Measurements from ENCODE around the gene PTCHD1. TPM values are rescaled to one million over a fixed set of nuclear protein-coding genes. Genes with fewer than 3 reads are reported as not detected.

The PTCHD1 gene
- total RNA-seq (ENCODE audit: insufficient read depth, low replicate concordance), result 1.2 TPM

GRCh38 chrX:23334848-23335599 is at the start of gene PTCHD1:
TSS of gene PTCHD1 (plus strand) at chrX:23334849. CDS start at chrX:23334876, 27 bp downstream.
- no peak for DNase-seq (ENCODE audit: low spot score)

- no peak for DNase-seq (ENCODE audit: low spot score)
Observed at GRCh38 chrX:23286731-23287130, 47.9 kb upstream of the PTCHD1 start.

GRCh38 chrX:23287191-23287725 is 47.4 kb upstream of the PTCHD1 start:
- DNase-seq (ENCODE audit: low spot score), result no peak

- no peak for DNase-seq (ENCODE audit: low spot score)
Observed at GRCh38 chrX:23292354-23292987, 42.2 kb upstream of the PTCHD1 start.

- no peak for DNase-seq (ENCODE audit: low spot score)
Observed at GRCh38 chrX:23292988-23293651, 41.5 kb upstream of the PTCHD1 start.

- DNase-seq (ENCODE audit: low spot score), result no peak
Observed at GRCh38 chrX:23304881-23305280, 29.8 kb upstream of the PTCHD1 start.

- DNase-seq (ENCODE audit: low spot score), result no peak
Observed at GRCh38 chrX:23311731-23312130, 22.9 kb upstream of the PTCHD1 start.

- no peak for DNase-seq (ENCODE audit: low spot score)
Observed at GRCh38 chrX:23312136-23312535, 22.5 kb upstream of the PTCHD1 start.

GRCh38 chrX:23317799-23318724 is 16.6 kb upstream of the PTCHD1 start:
- no peak for DNase-seq (ENCODE audit: low spot score)

- no peak for DNase-seq (ENCODE audit: low spot score)
Observed at GRCh38 chrX:23327104-23327503, 7.5 kb upstream of the PTCHD1 start.

GRCh38 chrX:23331701-23332100 is 2.9 kb upstream of the PTCHD1 start:
- no peak for DNase-seq (ENCODE audit: low spot score)

- DNase-seq (ENCODE audit: low spot score), result no peak
Observed at GRCh38 chrX:23332101-23332887, 2.4 kb upstream of the PTCHD1 start.

GRCh38 chrX:23332888-23333821 is 1.5 kb upstream of the PTCHD1 start:
- DNase-seq (ENCODE audit: low spot score), result no peak

- DNase-seq (ENCODE audit: low spot score), result no peak
Observed at GRCh38 chrX:23333842-23334520, 668 bp upstream of the PTCHD1 start.

- no peak for DNase-seq (ENCODE audit: low spot score)
Observed at GRCh38 chrX:23334521-23334847, 165 bp upstream of the PTCHD1 start.

GRCh38 chrX:23338334-23338733 is 3.7 kb downstream of the PTCHD1 start:
- no peak for DNase-seq (ENCODE audit: low spot score)

GRCh38 chrX:23341452-23341851 is 6.8 kb downstream of the PTCHD1 start:
- DNase-seq (ENCODE audit: low spot score), result no peak

GRCh38 chrX:23344238-23344903 is 9.7 kb downstream of the PTCHD1 start:
- DNase-seq (ENCODE audit: low spot score), result no peak
